ENCODE results near the gene C17orf107. TPM values are rescaled to one million over a fixed set of nuclear protein-coding genes. Genes with fewer than 3 reads are reported as not detected.
"Not testable (repeated sequence)": the region's sequence is repeated elsewhere in the genome, so short reads cannot be mapped to it uniquely, and the experiment has no call there.

Gene C17orf107
- total RNA-seq, 1 donor from 2014 or later, result 0.80 TPM

- H3K4me3 ChIP-seq, result no peak overlapping the region
- DNase-seq, result no peak
- peaks cover 39% of the 10 kb centered on the region for H3K27me3 ChIP-seq (ENCODE audit: low read depth)
- intact Hi-C loops (cut with micrococcal nuclease), result no loop called here
- TF ChIP-seq CTCF (IDR thresholded peaks at IDR 0.05; ENCODE audit: borderline replicate concordance), result no peak
- H3K4me1 ChIP-seq, result peaks cover 44% of the 10 kb centered on the region
- H3K9me3 ChIP-seq (replicated peaks), result no peaks in the 10 kb centered on the region
- peak overlapping the region; percentile 68 for H3K27ac ChIP-seq (replicated peaks)
- no peaks in the 10 kb centered on the region for H3K36me3 ChIP-seq
Observed at GRCh38 chr17:4902540-4902939, 3.2 kb downstream of the C17orf107 start.

DNA sequence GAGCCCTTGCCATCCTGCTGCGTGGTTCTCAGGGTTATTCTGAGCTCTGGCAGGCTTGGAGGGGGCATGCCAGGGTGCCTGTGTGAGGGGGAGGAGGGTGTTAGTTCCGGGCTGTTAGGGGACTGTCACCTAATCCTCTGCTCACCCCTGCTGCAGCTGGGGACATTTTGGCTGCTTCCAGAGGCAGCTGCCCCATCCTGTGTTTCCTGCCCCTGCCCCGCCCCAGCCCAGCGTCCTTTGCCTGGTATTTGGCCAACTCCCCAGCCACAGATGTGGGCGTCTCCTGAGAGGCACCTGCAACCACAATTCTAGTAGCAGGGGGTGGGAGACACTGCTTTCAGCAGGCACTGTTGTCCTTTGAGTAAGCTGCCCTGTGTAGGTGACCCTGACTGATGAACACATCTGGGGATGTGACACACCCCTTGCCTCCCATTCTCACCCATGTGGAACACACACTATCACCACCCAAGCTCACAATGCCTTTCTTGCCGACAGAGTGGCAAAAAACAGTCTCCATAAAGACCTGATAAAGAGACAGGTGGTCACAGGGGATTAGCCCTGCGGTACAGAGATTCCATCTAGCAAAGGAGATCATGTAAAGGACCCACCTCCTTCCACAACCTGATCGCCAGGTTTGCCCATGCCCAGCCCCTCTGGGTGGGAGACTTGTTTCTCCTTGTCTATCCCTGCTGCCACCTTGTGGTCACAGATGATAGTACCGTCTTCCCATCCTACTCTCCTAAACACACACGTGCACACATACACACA, 3.9 kb downstream of the C17orf107 start, which contains the start of gene CHRNE:
TSS of gene CHRNE (minus strand) at position 48 of the 768 bp plus-strand sequence. CDS start at position 13, 35 bp downstream.
- peak; percentile 83 for TF ChIP-seq CTCF (IDR thresholded peaks at IDR 0.05; ENCODE audit: borderline replicate concordance)
- intact Hi-C loops (cut with micrococcal nuclease), result no loop called here
- H3K9me3 ChIP-seq (replicated peaks), result no peaks in the 10 kb centered on the region
- peaks cover 39% of the 10 kb centered on the region for H3K27me3 ChIP-seq (ENCODE audit: low read depth)
- peak within 1 kb of the TSS; percentile 68 for H3K27ac ChIP-seq (replicated peaks)
- H3K4me3 ChIP-seq, result peak within 1 kb of the TSS; percentile 67
- DNase-seq, result peak; percentile 51
- peaks cover 47% of the 10 kb centered on the region for H3K4me1 ChIP-seq
- no peaks in the 10 kb centered on the region for H3K36me3 ChIP-seq

GRCh38 chr17:4906642-4907041, 7.3 kb downstream of the C17orf107 start:
- not testable (repeated sequence) for H3K27ac ChIP-seq (replicated peaks); H3K36me3 ChIP-seq; DNase-seq; H3K27me3 ChIP-seq (ENCODE audit: low read depth); H3K4me3 ChIP-seq; H3K9me3 ChIP-seq (replicated peaks)
- intact Hi-C loops (cut with micrococcal nuclease), result loop anchor here (5.0 kb wide), 1 partner anchor 156 kb away; no protein-coding TSS in a partner anchor
- peaks cover 31% of the 10 kb centered on the region for H3K4me1 ChIP-seq

GRCh38 chr17:4908301-4908700, 9.0 kb downstream of the C17orf107 start:
- Histone ChIP-seq H3K27me3 (ENCODE audit: low read depth) (peaks cover 4% of the 10 kb centered on the region), H3K4me1 (peaks cover 19% of the 10 kb centered on the region), H3K36me3 (no peaks in the 10 kb centered on the region), H3K9me3 (replicated peaks) (no peaks in the 10 kb centered on the region), H3K4me3 (no peak overlapping the region), H3K27ac (replicated peaks) (peak overlapping the region; percentile 80)
- intact Hi-C loops (cut with micrococcal nuclease), result loop anchor here (5.0 kb wide), 1 partner anchor 154 kb away; no protein-coding TSS in a partner anchor
- DNase-seq, result no peak
- TF ChIP-seq CTCF (IDR thresholded peaks at IDR 0.05; ENCODE audit: borderline replicate concordance), result no peak

GRCh38 chr17:4908711-4909496, 9.6 kb downstream of the C17orf107 start:
- Histone ChIP-seq H3K4me1 (peaks cover 15% of the 10 kb centered on the region), H3K27me3 (ENCODE audit: low read depth) (peaks cover 4% of the 10 kb centered on the region), H3K4me3 (peak overlapping the region; percentile 19), H3K36me3 (no peaks in the 10 kb centered on the region), H3K27ac (replicated peaks) (peak overlapping the region; percentile 80), H3K9me3 (replicated peaks) (no peaks in the 10 kb centered on the region)
- peak; percentile 92 for TF ChIP-seq CTCF (IDR thresholded peaks at IDR 0.05; ENCODE audit: borderline replicate concordance)
- intact Hi-C loops (cut with micrococcal nuclease), result loop anchor here (5.0 kb wide), 1 partner anchor 153 kb away; no protein-coding TSS in a partner anchor
- peak; percentile 92 for DNase-seq

All from left ventricle myocardium inferior (tissue), 1 donor.